ENCODE results near the gene HDGFL1.

The HDGFL1 gene

DNA sequence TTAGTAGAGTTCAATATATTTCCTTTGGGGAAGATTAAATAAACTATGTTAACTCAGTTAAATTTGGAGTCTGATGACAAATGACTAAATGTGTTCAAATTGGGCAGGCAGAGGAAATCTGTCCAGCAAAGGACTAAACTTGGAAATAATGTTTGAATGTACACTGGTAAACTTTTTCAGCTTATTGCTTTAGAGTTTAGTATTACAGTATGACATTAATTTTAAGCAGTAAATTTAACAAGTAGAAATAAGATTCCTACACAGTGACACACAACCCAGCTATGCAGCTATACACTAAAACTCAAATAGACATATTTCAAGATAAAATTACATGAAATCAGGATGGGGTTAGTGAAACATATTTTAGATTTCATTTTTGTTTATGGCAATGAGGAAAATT, 42.6 kb upstream of the HDGFL1 start:
- no peak overlapping the region for H3K4me3 ChIP-seq (ENCODE audit: low read depth, low read length)
- TF ChIP-seq HOXC10 (CRISPR knock-in tag; IDR thresholded peaks at IDR 0.05), result no peak
- TF ChIP-seq ZSCAN23 (tag by site-specific recombination; IDR thresholded peaks at IDR 0.05), result no peak
- TF ChIP-seq ZNF660 (tag by site-specific recombination; IDR thresholded peaks at IDR 0.05), result no peak
- TF ChIP-seq ZNF341 (tag by site-specific recombination; IDR thresholded peaks at IDR 0.05; ENCODE audit: low read depth), result no peak
- no peak for TF ChIP-seq SP2 (tag by site-specific recombination; IDR thresholded peaks at IDR 0.05)
- no peak for TF ChIP-seq GLIS1 (tag by site-specific recombination; IDR thresholded peaks at IDR 0.05)
- TF ChIP-seq, protein P1, sequence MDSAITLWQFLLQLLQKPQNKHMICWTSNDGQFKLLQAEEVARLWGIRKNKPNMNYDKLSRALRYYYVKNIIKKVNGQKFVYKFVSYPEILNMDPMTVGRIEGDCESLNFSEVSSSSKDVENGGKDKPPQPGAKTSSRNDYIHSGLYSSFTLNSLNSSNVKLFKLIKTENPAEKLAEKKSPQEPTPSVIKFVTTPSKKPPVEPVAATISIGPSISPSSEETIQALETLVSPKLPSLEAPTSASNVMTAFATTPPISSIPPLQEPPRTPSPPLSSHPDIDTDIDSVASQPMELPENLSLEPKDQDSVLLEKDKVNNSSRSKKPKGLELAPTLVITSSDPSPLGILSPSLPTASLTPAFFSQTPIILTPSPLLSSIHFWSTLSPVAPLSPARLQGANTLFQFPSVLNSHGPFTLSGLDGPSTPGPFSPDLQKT (IDR thresholded peaks at IDR 0.05; ENCODE audit: borderline replicate concordance, low read depth, low read length), result no peak
- TF ChIP-seq, protein P2, sequence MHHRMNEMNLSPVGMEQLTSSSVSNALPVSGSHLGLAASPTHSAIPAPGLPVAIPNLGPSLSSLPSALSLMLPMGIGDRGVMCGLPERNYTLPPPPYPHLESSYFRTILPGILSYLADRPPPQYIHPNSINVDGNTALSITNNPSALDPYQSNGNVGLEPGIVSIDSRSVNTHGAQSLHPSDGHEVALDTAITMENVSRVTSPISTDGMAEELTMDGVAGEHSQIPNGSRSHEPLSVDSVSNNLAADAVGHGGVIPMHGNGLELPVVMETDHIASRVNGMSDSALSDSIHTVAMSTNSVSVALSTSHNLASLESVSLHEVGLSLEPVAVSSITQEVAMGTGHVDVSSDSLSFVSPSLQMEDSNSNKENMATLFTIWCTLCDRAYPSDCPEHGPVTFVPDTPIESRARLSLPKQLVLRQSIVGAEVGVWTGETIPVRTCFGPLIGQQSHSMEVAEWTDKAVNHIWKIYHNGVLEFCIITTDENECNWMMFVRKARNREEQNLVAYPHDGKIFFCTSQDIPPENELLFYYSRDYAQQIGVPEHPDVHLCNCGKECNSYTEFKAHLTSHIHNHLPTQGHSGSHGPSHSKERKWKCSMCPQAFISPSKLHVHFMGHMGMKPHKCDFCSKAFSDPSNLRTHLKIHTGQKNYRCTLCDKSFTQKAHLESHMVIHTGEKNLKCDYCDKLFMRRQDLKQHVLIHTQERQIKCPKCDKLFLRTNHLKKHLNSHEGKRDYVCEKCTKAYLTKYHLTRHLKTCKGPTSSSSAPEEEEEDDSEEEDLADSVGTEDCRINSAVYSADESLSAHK (tag by site-specific recombination; IDR thresholded peaks at IDR 0.05), result no peak
- no peak for TF ChIP-seq ZFP69B (tag by site-specific recombination; IDR thresholded peaks at IDR 0.05)
- no peak for TF ChIP-seq ZNF311 (tag by site-specific recombination; IDR thresholded peaks at IDR 0.05; ENCODE audit: borderline replicate concordance)
- TF ChIP-seq ZNF114 (tag by site-specific recombination; IDR thresholded peaks at IDR 0.05), result no peak
- H3K36me3 ChIP-seq (ENCODE audit: control insufficient read depth in 2 of 2, insufficient read depth in 1 of 2, low read length in 2 of 2), result no peaks in the 10 kb centered on the region
- H3K9me3 ChIP-seq (ENCODE audit: control insufficient read depth, insufficient read depth, low read depth, low read length), result no peaks in the 10 kb centered on the region
- ChIA-PET POLR2A (no interaction called here), CTCF (interaction anchor here (0.6 to 1.9 kb wide), 3 partner anchors 8 to 1731 kb away, joined by 4 to 7 read pairs (median 6); no protein-coding TSS in a partner anchor)
- H3K27ac ChIP-seq (ENCODE audit: extremely low read depth, low read depth, low read length), result no peak overlapping the region
- no peaks in the 10 kb centered on the region for H3K4me1 ChIP-seq (ENCODE audit: control insufficient read depth, insufficient read depth, low read length)

DNA sequence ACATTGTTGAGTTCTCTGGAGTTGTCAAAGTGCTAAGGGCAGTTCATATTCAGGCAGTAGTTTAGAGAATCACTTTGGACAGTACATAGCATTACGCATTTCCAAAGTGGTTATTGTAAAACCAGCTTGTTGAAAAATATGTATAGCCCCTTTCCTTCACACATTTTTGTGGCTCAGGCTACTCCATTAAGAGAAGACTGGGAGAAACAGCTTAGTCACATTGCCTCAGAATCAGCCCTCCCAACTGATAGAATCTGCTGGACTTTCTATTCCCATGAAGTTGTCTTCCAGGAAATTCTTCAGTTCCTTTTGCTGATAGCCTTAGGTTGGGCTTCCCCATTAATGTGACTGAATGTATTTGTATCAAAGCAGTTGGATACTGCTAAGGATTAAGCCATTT, 39.5 kb upstream of the HDGFL1 start:
- H3K4me3 ChIP-seq (ENCODE audit: low read depth, low read length), result no peak overlapping the region
- no peaks in the 10 kb centered on the region for H3K4me1 ChIP-seq (ENCODE audit: control insufficient read depth, insufficient read depth, low read length)
- ChIA-PET CTCF (no interaction called here), POLR2A (no interaction called here)
- H3K27ac ChIP-seq (ENCODE audit: extremely low read depth, low read depth, low read length), result no peak overlapping the region
- no peaks in the 10 kb centered on the region for H3K9me3 ChIP-seq (ENCODE audit: control insufficient read depth, insufficient read depth, low read depth, low read length)
- no peaks in the 10 kb centered on the region for H3K36me3 ChIP-seq (ENCODE audit: control insufficient read depth in 2 of 2, insufficient read depth in 1 of 2, low read length in 2 of 2)
- TF ChIP-seq ZNF555 (tag by site-specific recombination; conservative IDR thresholded peaks at IDR 0.05) (no peak), ZNF610 (tag by site-specific recombination; IDR thresholded peaks at IDR 0.05; ENCODE audit: borderline replicate concordance) (no peak), ZFHX2 (tag by site-specific recombination; conservative IDR thresholded peaks at IDR 0.05) (no peak), ZNF707 (tag by site-specific recombination; IDR thresholded peaks at IDR 0.05) (no peak), ZNF426 (tag by site-specific recombination; IDR thresholded peaks at IDR 0.05) (no peak)
- TF ChIP-seq, protein P3, sequence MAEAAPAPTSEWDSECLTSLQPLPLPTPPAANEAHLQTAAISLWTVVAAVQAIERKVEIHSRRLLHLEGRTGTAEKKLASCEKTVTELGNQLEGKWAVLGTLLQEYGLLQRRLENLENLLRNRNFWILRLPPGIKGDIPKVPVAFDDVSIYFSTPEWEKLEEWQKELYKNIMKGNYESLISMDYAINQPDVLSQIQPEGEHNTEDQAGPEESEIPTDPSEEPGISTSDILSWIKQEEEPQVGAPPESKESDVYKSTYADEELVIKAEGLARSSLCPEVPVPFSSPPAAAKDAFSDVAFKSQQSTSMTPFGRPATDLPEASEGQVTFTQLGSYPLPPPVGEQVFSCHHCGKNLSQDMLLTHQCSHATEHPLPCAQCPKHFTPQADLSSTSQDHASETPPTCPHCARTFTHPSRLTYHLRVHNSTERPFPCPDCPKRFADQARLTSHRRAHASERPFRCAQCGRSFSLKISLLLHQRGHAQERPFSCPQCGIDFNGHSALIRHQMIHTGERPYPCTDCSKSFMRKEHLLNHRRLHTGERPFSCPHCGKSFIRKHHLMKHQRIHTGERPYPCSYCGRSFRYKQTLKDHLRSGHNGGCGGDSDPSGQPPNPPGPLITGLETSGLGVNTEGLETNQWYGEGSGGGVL (tag by site-specific recombination; IDR thresholded peaks at IDR 0.05), result no peak

DNA sequence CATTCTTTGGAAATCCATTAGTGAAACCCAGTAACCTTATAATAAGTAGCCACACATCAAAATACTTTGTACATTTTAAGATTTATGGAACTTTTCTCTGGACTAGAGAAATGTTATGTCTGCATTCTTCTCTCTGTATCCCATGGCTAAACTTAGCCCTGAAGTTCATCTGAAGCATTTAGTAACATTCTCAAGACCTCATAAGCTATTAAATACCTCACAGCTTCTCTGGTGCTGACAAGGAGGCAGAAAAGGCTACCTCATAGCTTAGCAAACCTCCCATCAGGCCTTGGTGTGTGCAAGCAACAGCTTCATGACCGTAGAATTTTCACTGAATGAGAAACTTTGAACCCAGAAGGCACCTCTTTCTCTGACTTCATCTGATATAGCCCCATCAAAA, 38.9 kb upstream of the HDGFL1 start:
- POLR2A ChIA-PET, result interaction anchor here (0.8 kb wide), 1 partner anchor 11 kb away, joined by 3 read pairs; no protein-coding TSS in a partner anchor
- Histone ChIP-seq H3K4me3 (ENCODE audit: low read depth, low read length) (no peak overlapping the region), H3K36me3 (ENCODE audit: control insufficient read depth in 2 of 2, insufficient read depth in 1 of 2, low read length in 2 of 2) (no peaks in the 10 kb centered on the region), H3K4me1 (ENCODE audit: control insufficient read depth, insufficient read depth, low read length) (no peaks in the 10 kb centered on the region), H3K9me3 (ENCODE audit: control insufficient read depth, insufficient read depth, low read depth, low read length) (no peaks in the 10 kb centered on the region), H3K27ac (ENCODE audit: extremely low read depth, low read depth, low read length) (no peak overlapping the region)
- TF ChIP-seq KLF7 (tag by site-specific recombination; IDR thresholded peaks at IDR 0.05; ENCODE audit: borderline replicate concordance), result no peak
- TF ChIP-seq ZNF157 (tag by site-specific recombination; IDR thresholded peaks at IDR 0.05), result no peak
- TF ChIP-seq ZNF514 (tag by site-specific recombination; IDR thresholded peaks at IDR 0.05), result no peak
- CTCF ChIA-PET, result no interaction called here

Data from HEK293 (cell line).